H1 (cell line): Measurements from ENCODE around the gene GABRG3. TPM values are rescaled to one million over a fixed set of nuclear protein-coding genes. Genes with fewer than 3 reads are reported as not detected.
A peak's percentile ranks its signal among the peaks of the same experiment; 100 is the strongest.

ENCODE experiments used
- CTCF ChIA-PET: fragments of 300-600 bp; sonication (Branson Sonifier 250); formaldehyde crosslinking; loops from one replicate; lab custom pipeline; 2021; ENCODE audit not compliant: partially characterized antibody; lab: Charles Lee
- POLR2A ChIA-PET: fragments of 300-600 bp; sonication (Branson Sonifier 250); formaldehyde crosslinking; loops from one replicate; lab custom pipeline; 2021; ENCODE audit warnings: inconsistent platforms; ENCODE audit not compliant: partially characterized antibody; lab: Charles Lee
- DNase-seq, 2 experiments: peaks; one replicate each; pipeline versions ENCODE4 v3.0.0 to v3.0.0-alpha.2; 2010 to 2022; ENCODE audit warnings: low spot score in 2 of 2, low read depth in 1 of 2, mixed read lengths in 1 of 2
- FAIRE-seq: peaks from 2 replicates; lab custom pipeline; 2011; peaks lifted over from hg19 to GRCh38; lab: Jason Lieb, UNC
- H2AFZ ChIP-seq: 2 replicates; pipeline ENCODE4 v1.8.1; 2012; ENCODE audit warnings: low read length, inconsistent platforms
- H2AK5ac ChIP-seq: 2 replicates; pipeline ENCODE4 v1.6.1; 2013; ENCODE audit warnings: low read depth, low read length
- H2BK120ac ChIP-seq: replicated peaks from 2 replicates; pipeline ENCODE3; 2013; ENCODE audit warnings: low read depth, low read length, inconsistent platforms
- H2BK12ac ChIP-seq: 2 replicates; pipeline ENCODE4 v1.6.1; 2013; ENCODE audit warnings: low read depth, low read length
- H2BK15ac ChIP-seq: 2 replicates; pipeline ENCODE4 v1.6.1; 2013; ENCODE audit warnings: low read length
- H2BK20ac ChIP-seq: 2 replicates; pipeline ENCODE4 v1.6.1; 2013; ENCODE audit warnings: low read length
- H2BK5ac ChIP-seq: 2 replicates; pipeline ENCODE4 v1.6.1; 2013; ENCODE audit warnings: low read depth, low read length
- H3K14ac ChIP-seq: 2 replicates; pipeline ENCODE4 v1.6.1; 2013; ENCODE audit warnings: inconsistent platforms; ENCODE audit not compliant: insufficient read length
- H3K18ac ChIP-seq: 2 replicates; pipeline ENCODE4 v1.6.1; 2013; ENCODE audit warnings: low read length; ENCODE audit errors: extremely low read depth
- H3K23ac ChIP-seq: 2 replicates; pipeline ENCODE4 v1.6.1; 2013; ENCODE audit warnings: inconsistent platforms; ENCODE audit not compliant: insufficient read length
- H3K23me2 ChIP-seq: 2 replicates; pipeline ENCODE4 v1.6.1; 2013; ENCODE audit warnings: low read depth, low read length
- H3K27ac ChIP-seq: 2 replicates; pipeline ENCODE4 v1.6.1; 2011; ENCODE audit warnings: low read depth, low read length, inconsistent platforms
- H3K27me3 ChIP-seq, 4 experiments: replicated peaks in 1 of 4; 1 replicate in 1 of 4; 2 replicates in 3 of 4; pipeline versions ENCODE4 v1.6.1 to v1.8.1; 2011 to 2013; ENCODE audit warnings: low read length in 3 of 4, mild to moderate bottlenecking in 3 of 4, inconsistent platforms in 2 of 4, mixed read lengths in 2 of 4, moderate library complexity in 1 of 4; ENCODE audit not compliant: control insufficient read depth in 3 of 4, insufficient read depth in 3 of 4; ENCODE audit errors: extremely low read depth in 1 of 4
- H3K36me3 ChIP-seq, 4 experiments: 2 replicates each; pipeline versions ENCODE4 v1.6.1 to v1.8.1; 2011 to 2013; ENCODE audit warnings: mild to moderate bottlenecking in 4 of 4, low read length in 3 of 4, moderate library complexity in 2 of 4, control low read depth in 1 of 4, inconsistent platforms in 1 of 4; ENCODE audit not compliant: insufficient read depth in 4 of 4, control insufficient read depth in 2 of 4
- H3K4ac ChIP-seq: replicated peaks from 2 replicates; pipeline ENCODE3; 2013; ENCODE audit warnings: low read length, low read depth, mixed read lengths, inconsistent platforms; ENCODE audit not compliant: insufficient read length
- H3K4me1 ChIP-seq, 4 experiments: replicated peaks in 1 of 4; 1 replicate in 1 of 4; 2 replicates in 3 of 4; pipeline versions ENCODE4 v1.6.1 to v1.8.1; 2011 to 2013; ENCODE audit warnings: low read length in 3 of 4, inconsistent platforms in 2 of 4, mixed read lengths in 1 of 4; ENCODE audit not compliant: insufficient read depth in 4 of 4, control insufficient read depth in 3 of 4
- H3K4me2 ChIP-seq, 2 experiments: 2 replicates each; pipeline versions ENCODE4 v1.6.1 to v1.8.1; 2011 to 2013; ENCODE audit warnings: low read depth in 2 of 2, low read length in 2 of 2, control low read depth in 1 of 2, inconsistent platforms in 1 of 2, mild to moderate bottlenecking in 1 of 2; ENCODE audit not compliant: insufficient read depth in 1 of 2
- H3K4me3 ChIP-seq, 4 experiments: fragments of 200-600, 300-600 bp in 1 of 4; sonication (generic), shearing (Covaris generic), sonication (Bioruptor Twin) in 1 of 4; 2 replicates each; pipeline versions ENCODE4 v1.5.1 to v1.8.1; 2011 to 2016; ENCODE audit warnings: low read length in 4 of 4, low read depth in 3 of 4, control low read depth in 2 of 4, inconsistent platforms in 2 of 4, mild to moderate bottlenecking in 2 of 4, mixed read lengths in 1 of 4, moderate library complexity in 1 of 4; ENCODE audit not compliant: insufficient read depth in 2 of 4; ENCODE audit errors: extremely low read depth in 1 of 4
- H3K56ac ChIP-seq: replicated peaks from 2 replicates; pipeline ENCODE3; 2013; ENCODE audit warnings: low read depth, mild to moderate bottlenecking, mixed read lengths, low read length, inconsistent platforms; ENCODE audit not compliant: insufficient read length
- H3K79me1 ChIP-seq: 2 replicates; pipeline ENCODE4 v1.6.1; 2013; ENCODE audit warnings: low read depth, low read length, control low read depth
- H3K79me2 ChIP-seq, 2 experiments: 2 replicates each; pipeline versions ENCODE4 v1.6.1 to v1.8.1; 2012 to 2013; ENCODE audit warnings: low read length in 2 of 2, mild to moderate bottlenecking in 2 of 2, inconsistent platforms in 1 of 2; ENCODE audit not compliant: insufficient read depth in 2 of 2, control insufficient read depth in 1 of 2
- H3K9ac ChIP-seq, 4 experiments: replicated peaks in 1 of 4; 1 replicate in 1 of 4; 2 replicates in 3 of 4; pipeline versions ENCODE4 v1.6.1 to v1.8.1; 2011 to 2013; ENCODE audit warnings: low read depth in 3 of 4, low read length in 3 of 4, control low read depth in 2 of 4, mild to moderate bottlenecking in 2 of 4, moderate library complexity in 2 of 4, inconsistent platforms in 1 of 4; ENCODE audit errors: extremely low read depth in 1 of 4
- H3K9me3 ChIP-seq, 2 experiments: 2 replicates each; pipeline versions ENCODE4 v1.6.1 to v1.8.1; 2012 to 2013; ENCODE audit warnings: mild to moderate bottlenecking in 2 of 2, moderate library complexity in 2 of 2, control low read depth in 1 of 2, inconsistent platforms in 1 of 2, low read depth in 1 of 2, low read length in 1 of 2, mixed read lengths in 1 of 2; ENCODE audit not compliant: insufficient read depth in 2 of 2
- H4K20me1 ChIP-seq, 2 experiments: replicated peaks in 1 of 2; 2 replicates each; pipeline versions ENCODE3 to v1.8.1; 2011 to 2013; ENCODE audit warnings: inconsistent platforms in 2 of 2, low read length in 2 of 2, mild to moderate bottlenecking in 1 of 2; ENCODE audit not compliant: insufficient read depth in 2 of 2, control insufficient read depth in 1 of 2
- H4K5ac ChIP-seq: 2 replicates; pipeline ENCODE4 v1.6.1; 2013; ENCODE audit warnings: low read length, low read depth, mixed read lengths, inconsistent platforms; ENCODE audit not compliant: insufficient read length
- H4K8ac ChIP-seq: 2 replicates; pipeline ENCODE4 v1.8.0; 2013; ENCODE audit warnings: mild to moderate bottlenecking, moderate library complexity, low read length, inconsistent platforms; ENCODE audit not compliant: insufficient read depth; ENCODE audit errors: extremely low read depth
- H4K91ac ChIP-seq: replicated peaks from 2 replicates; pipeline ENCODE3; 2013; ENCODE audit warnings: low read length, mixed read lengths, inconsistent platforms; ENCODE audit not compliant: insufficient read length
- CBX8 ChIP-seq: fragments of 300-800, 300-1000 bp; sonication (generic); IDR thresholded peaks from 2 replicates; pipeline ENCODE4 v1.7.1; 2016; ENCODE audit warnings: low read depth, low read length, borderline replicate concordance
- JUND ChIP-seq: IDR thresholded peaks from 2 replicates; pipeline ENCODE4 v1.6.1; 2011; ENCODE audit warnings: mild to moderate bottlenecking, improper control_type of control experiment, low read length
- KDM4A ChIP-seq: IDR thresholded peaks from one replicate; pipeline ENCODE4 v1.7.1; 2012; ENCODE audit warnings: low read depth, mild to moderate bottlenecking, moderate library complexity, low read length, inconsistent platforms; ENCODE audit not compliant: severe bottlenecking
- PHF8 ChIP-seq: fragments of 200-600 bp; sonication (generic); conservative IDR thresholded peaks from 2 replicates; pipeline ENCODE4 v1.7.1; 2012; ENCODE audit warnings: low read depth, mild to moderate bottlenecking, inconsistent platforms, low read length, moderate library complexity
- RAD21 ChIP-seq, 2 experiments: IDR thresholded peaks in 1 of 2; conservative IDR thresholded peaks in 1 of 2; 2 replicates each; pipeline ENCODE4 v1.6.1; 2011; ENCODE audit warnings: low read depth in 2 of 2, low read length in 2 of 2, improper control_type of control experiment in 1 of 2, inconsistent platforms in 1 of 2, mild to moderate bottlenecking in 1 of 2, moderate library complexity in 1 of 2
- SIN3A ChIP-seq, 2 experiments: IDR thresholded peaks in 1 of 2; conservative IDR thresholded peaks in 1 of 2; 2 replicates each; pipeline ENCODE4 v1.6.1; 2011 to 2012; ENCODE audit warnings: low read length in 2 of 2, improper control_type of control experiment in 1 of 2, low read depth in 1 of 2, mild to moderate bottlenecking in 1 of 2
- TCF12 ChIP-seq: IDR thresholded peaks from 2 replicates; pipeline ENCODE4 v1.6.1; 2011; ENCODE audit warnings: low read depth, mild to moderate bottlenecking, low read length
- TEAD4 ChIP-seq: IDR thresholded peaks from 2 replicates; pipeline ENCODE4 v1.6.1; 2012; ENCODE audit warnings: low read depth, low read length, inconsistent platforms, mixed read lengths
- WGBS, 2 experiments: shearing (Covaris generic) in 1 of 2; methylation state at CpG; one replicate each; pipeline versions ENCODE4 v1.1.6 to v1.1.7; 2013 to 2015; ENCODE audit warnings: low lambda C conversion rate in 2 of 2, mixed read lengths in 2 of 2, inconsistent platforms in 1 of 2, low coverage in 1 of 2, missing lambda C conversion rate in 1 of 2; ENCODE audit not compliant: insufficient replicate concordance in 2 of 2, insufficient coverage in 1 of 2, insufficient read length in 1 of 2; ENCODE audit errors: extremely low coverage in 1 of 2, missing lambda C conversion rate in 1 of 2; 5-methylcytosine and 5-hydroxymethylcytosine counted together
- polyA plus RNA-seq, 7 experiments: library from polyadenylated mRNA; depleted of rRNA in 3 of 7; stranded (reverse) in 5 of 7; unstranded in 2 of 7; fragments of >200 nt in 5 of 7; fragments of 200-250 nt in 2 of 7; gene quantifications; 1 replicate in 5 of 7; 2 replicates in 1 of 7; 4 replicates in 1 of 7; pipeline versions ENCODE4 v1.2.1 to v1.2.3, GENCODE V29; 2011 to 2013; ENCODE audit warnings: missing spikeins in 2 of 7, mixed read lengths in 2 of 7
- total RNA-seq: library from RNA; stranded (reverse); fragmentation: NEBNext Ultra II Directional; extraction: Animal tissue kit (Norgen Biotek cat#: 25700); gene quantifications from 2 replicates; pipeline ENCODE4 v1.2.1, GENCODE V29; 2021
- TF ChIP-seq, protein P1 (sequence below), 3 experiments: IDR thresholded peaks; 1 replicate in 2 of 3; 2 replicates in 1 of 3; pipeline versions ENCODE4 v1.5.1 to v1.6.1; 2011; ENCODE audit warnings: low read length in 3 of 3, mild to moderate bottlenecking in 3 of 3, inconsistent platforms in 2 of 3, low read depth in 1 of 3, moderate library complexity in 1 of 3; ENCODE audit not compliant: insufficient read depth in 1 of 3; ENCODE audit errors: control extremely low read depth in 1 of 3

The GABRG3 gene
- total and polyA plus RNA-seq, 2 of the 8 experiments (the other 6 are each of a cell fraction or from before 2014, with no cell fraction given) = 0.17 to 0.80 TPM

DNA sequence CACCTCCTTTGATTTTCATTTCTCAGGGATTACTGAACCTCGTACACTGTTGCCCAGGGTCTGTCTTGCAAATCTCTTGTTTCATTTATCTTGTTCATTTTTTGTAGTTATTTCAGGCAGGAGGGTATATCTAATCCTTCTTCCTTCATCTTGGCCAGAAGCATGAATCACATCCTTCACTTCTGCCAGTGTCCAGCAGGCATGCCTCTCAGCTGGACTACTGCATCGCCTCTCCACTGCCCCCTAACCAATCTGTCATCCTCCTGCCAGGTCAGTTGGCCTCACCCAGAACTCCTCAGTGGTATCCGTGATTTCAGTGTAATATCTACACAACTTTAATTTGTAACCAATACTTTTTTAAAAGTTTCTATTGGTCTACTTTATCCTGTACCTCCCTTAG lies 297.9 kb downstream of the GABRG3 start:
- no peak overlapping the region for H3K4me3 ChIP-seq
- H2BK12ac ChIP-seq = no peak overlapping the region
- no peak overlapping the region for H2BK15ac ChIP-seq
- H3K79me1 ChIP-seq = no peaks in the 10 kb centered on the region
- no peaks in the 10 kb centered on the region for H4K20me1 ChIP-seq
- FAIRE-seq (no peak), DNase-seq (no peak)
- H2BK5ac ChIP-seq = no peak overlapping the region
- H3K18ac ChIP-seq = no peak overlapping the region
- H3K56ac ChIP-seq = no peak overlapping the region
- H3K4me2 ChIP-seq = no peak overlapping the region
- H3K27ac ChIP-seq = no peak overlapping the region
- peaks cover under 1% of the 10 kb centered on the region; the same call in 1 of the 2 replicates for H3K23me2 ChIP-seq
- no peak overlapping the region for H3K14ac ChIP-seq
- no peak overlapping the region for H3K9ac ChIP-seq
- no peak overlapping the region for H3K23ac ChIP-seq
- H3K79me2 ChIP-seq = no peaks in the 10 kb centered on the region
- H3K36me3 ChIP-seq = no peaks in the 10 kb centered on the region
- TF ChIP-seq SIN3A (conservative IDR thresholded peaks at IDR 0.05 in 1 of 2, IDR thresholded peaks at IDR 0.05 in 1 of 2; ENCODE audit: low read depth in 1 of 2, low read length in 2 of 2) (no peak), JUND (no peak), KDM4A (no peak), TCF12 (no peak), CBX8 (no peak), TEAD4 (no peak), RAD21 (IDR thresholded peaks at IDR 0.05 in 1 of 2, conservative IDR thresholded peaks at IDR 0.05 in 1 of 2; ENCODE audit: low read depth in 2 of 2, low read length in 2 of 2) (0 out of 4 replicates have a peak, but pooled peaks of 1 of the 2 experiments have one; percentile 6), PHF8 (no peak)
- TF ChIP-seq, protein P1, sequence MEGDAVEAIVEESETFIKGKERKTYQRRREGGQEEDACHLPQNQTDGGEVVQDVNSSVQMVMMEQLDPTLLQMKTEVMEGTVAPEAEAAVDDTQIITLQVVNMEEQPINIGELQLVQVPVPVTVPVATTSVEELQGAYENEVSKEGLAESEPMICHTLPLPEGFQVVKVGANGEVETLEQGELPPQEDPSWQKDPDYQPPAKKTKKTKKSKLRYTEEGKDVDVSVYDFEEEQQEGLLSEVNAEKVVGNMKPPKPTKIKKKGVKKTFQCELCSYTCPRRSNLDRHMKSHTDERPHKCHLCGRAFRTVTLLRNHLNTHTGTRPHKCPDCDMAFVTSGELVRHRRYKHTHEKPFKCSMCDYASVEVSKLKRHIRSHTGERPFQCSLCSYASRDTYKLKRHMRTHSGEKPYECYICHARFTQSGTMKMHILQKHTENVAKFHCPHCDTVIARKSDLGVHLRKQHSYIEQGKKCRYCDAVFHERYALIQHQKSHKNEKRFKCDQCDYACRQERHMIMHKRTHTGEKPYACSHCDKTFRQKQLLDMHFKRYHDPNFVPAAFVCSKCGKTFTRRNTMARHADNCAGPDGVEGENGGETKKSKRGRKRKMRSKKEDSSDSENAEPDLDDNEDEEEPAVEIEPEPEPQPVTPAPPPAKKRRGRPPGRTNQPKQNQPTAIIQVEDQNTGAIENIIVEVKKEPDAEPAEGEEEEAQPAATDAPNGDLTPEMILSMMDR (IDR thresholded peaks at IDR 0.05; ENCODE audit: control extremely low read depth in 1 of 3, insufficient read depth in 1 of 3, low read depth in 1 of 3, low read length in 3 of 3) = peak; percentile 7 to 36 (median 20)
- no peak overlapping the region for H4K8ac ChIP-seq
- no peaks in the 10 kb centered on the region for H3K27me3 ChIP-seq
- no peak overlapping the region for H3K4ac ChIP-seq
- H4K91ac ChIP-seq = no peak overlapping the region
- no peak overlapping the region for H2BK20ac ChIP-seq
- CTCF ChIA-PET = interaction anchor here (0.7 kb wide), 1 partner anchor 10 kb away, joined by 3 read pairs; no protein-coding TSS in a partner anchor
- H2BK120ac ChIP-seq = no peak overlapping the region
- H3K9me3 ChIP-seq = no peaks in the 10 kb centered on the region
- H4K5ac ChIP-seq = no peak overlapping the region
- POLR2A ChIA-PET = no interaction called here
- no peak overlapping the region for H2AK5ac ChIP-seq
- H3K4me1 ChIP-seq = peaks cover 0 to 7% (median 0%) of the 10 kb centered on the region in 4 experiments; a peak in 2 of 7 replicates
- WGBS, 2 experiments = 87% methylated on average over 3 of the region's 3 CpGs; no CpG with 5 or more reads in 1 of the 2 experiments
- H2AFZ ChIP-seq = no peak overlapping the region
